Nephron (organoid): ENCODE data around the gene TGFA.

Experiments used
- H3K27ac Mint-ChIP-seq, 3 experiments: 2 replicates each; pipeline ENCODE4 v1.8.0; 2020; ENCODE audit warnings: mixed read lengths in 3 of 3, mild to moderate bottlenecking in 2 of 3, moderate library complexity in 1 of 3
- H3K27me3 Mint-ChIP-seq: 2 replicates; pipeline ENCODE4 v1.8.0; 2021; ENCODE audit warnings: low read depth, mild to moderate bottlenecking, moderate library complexity, mixed read lengths
- H3K36me3 Mint-ChIP-seq: 2 replicates; pipeline ENCODE4 v1.8.0; 2020; ENCODE audit warnings: low read depth, mixed read lengths
- H3K4me1 Mint-ChIP-seq: 2 replicates; pipeline ENCODE4 v1.8.0; 2020; ENCODE audit warnings: mixed read lengths
- H3K4me3 Mint-ChIP-seq, 3 experiments: 2 replicates each; pipeline ENCODE4 v1.8.0; 2020; ENCODE audit warnings: mild to moderate bottlenecking in 3 of 3, mixed read lengths in 3 of 3, moderate library complexity in 2 of 3
- H3K9me3 Mint-ChIP-seq: 2 replicates; pipeline ENCODE4 v1.8.0; 2020; ENCODE audit warnings: mixed read lengths
- CTCF ChIP-seq, 3 experiments: fragments of 200-600 bp; sonication (generic); IDR thresholded peaks; one replicate each; pipeline ENCODE4 v1.5.0; 2021; ENCODE audit warnings: antibody characterized with exemption in 3 of 3; ENCODE audit not compliant: unreplicated experiment in 3 of 3

The TGFA gene

DNA sequence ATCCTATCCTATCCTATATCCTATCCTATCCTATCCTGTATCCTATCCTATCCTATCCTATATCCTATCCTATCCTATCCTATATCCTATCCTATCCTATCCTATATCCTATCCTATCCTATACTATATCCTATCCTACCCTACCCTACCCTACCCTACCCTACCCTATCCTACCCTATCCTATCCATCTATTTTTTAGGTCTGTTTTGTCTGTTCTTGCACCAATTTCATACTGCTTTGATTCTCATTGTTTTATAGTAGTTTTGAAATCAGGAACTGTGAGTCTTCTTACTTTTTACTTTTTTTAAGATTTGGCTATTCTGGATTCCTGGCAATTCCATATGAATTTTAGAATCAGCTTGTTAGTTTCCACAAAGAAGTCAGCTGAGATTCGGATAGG is 118.5 kb downstream of the TGFA start:
- no peak overlapping the region for H3K27ac Mint-ChIP-seq
- no peak overlapping the region for H3K4me3 Mint-ChIP-seq
- H3K4me1 Mint-ChIP-seq = no peaks in the 10 kb centered on the region
- H3K36me3 Mint-ChIP-seq = no peaks in the 10 kb centered on the region
- TF ChIP-seq CTCF (IDR thresholded peaks at IDR 0.05; ENCODE audit: unreplicated experiment in 3 of 3) = no peak
- H3K9me3 Mint-ChIP-seq = no peaks in the 10 kb centered on the region
- no peaks in the 10 kb centered on the region for H3K27me3 Mint-ChIP-seq

GRCh38 chr2:70433315-70433714 is 120.3 kb downstream of the TGFA start:
- no peaks in the 10 kb centered on the region for H3K27me3 Mint-ChIP-seq
- no peaks in the 10 kb centered on the region for H3K4me1 Mint-ChIP-seq
- no peak for TF ChIP-seq CTCF (IDR thresholded peaks at IDR 0.05; ENCODE audit: unreplicated experiment in 3 of 3)
- H3K27ac Mint-ChIP-seq = no peak overlapping the region
- H3K4me3 Mint-ChIP-seq = no peak overlapping the region
- H3K36me3 Mint-ChIP-seq = no peaks in the 10 kb centered on the region
- peaks cover 3% of the 10 kb centered on the region for H3K9me3 Mint-ChIP-seq

DNA sequence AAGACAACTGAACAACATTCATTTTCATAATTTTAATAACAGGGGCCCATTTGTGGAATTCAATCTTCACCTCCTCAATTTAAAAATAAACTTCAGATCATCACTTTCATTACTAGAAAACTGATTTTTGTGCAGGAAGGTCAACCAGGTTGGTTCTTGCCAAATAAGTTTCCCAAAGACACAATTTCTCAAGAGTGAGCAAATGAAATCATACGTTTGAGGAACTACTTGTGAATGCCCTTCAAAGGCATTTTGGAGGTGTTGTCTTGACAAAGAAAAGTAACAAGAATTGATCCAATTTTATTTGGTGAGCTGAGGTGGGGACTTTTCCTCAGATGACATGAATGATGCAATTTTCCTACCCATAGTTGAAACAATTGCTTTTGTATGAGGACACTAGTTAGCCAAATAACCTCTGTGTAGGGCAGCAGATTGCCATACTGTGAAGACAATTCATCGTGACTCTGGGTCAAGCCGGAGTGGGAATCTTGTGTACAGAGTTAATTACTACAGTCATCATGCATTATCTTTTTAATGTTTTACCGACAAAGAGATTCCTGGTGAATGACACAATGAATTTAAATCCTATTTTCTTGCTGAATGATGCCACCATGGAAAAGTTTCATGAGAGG is 121.8 kb downstream of the TGFA start:
- Mint-ChIP-seq H3K4me3 (no peak overlapping the region), H3K4me1 (no peaks in the 10 kb centered on the region), H3K27me3 (no peaks in the 10 kb centered on the region), H3K27ac (no peak overlapping the region), H3K9me3 (peaks cover 3% of the 10 kb centered on the region), H3K36me3 (no peaks in the 10 kb centered on the region)
- no peak for TF ChIP-seq CTCF (IDR thresholded peaks at IDR 0.05; ENCODE audit: unreplicated experiment in 3 of 3)

DNA sequence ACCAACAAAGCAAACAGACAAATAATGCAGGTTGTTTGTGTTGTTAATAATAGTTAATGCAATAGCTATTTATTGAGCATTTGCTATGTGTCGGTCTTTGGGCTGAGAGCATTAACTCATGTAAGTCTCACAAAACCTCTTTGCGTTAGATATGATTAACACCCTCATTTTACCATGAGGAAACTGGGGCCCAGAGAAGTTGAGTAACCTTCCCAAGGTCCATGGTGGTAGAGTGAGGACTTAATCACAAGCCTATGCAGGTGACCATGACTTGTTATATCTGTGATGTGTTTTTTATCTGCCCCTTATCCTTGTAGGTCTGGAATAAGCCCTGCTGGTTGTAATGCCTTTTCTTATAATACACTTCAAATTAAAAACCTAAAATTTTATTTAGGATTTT is 127.3 kb downstream of the TGFA start:
- H3K36me3 Mint-ChIP-seq = no peaks in the 10 kb centered on the region
- H3K4me1 Mint-ChIP-seq = no peaks in the 10 kb centered on the region
- no peak overlapping the region for H3K27ac Mint-ChIP-seq
- TF ChIP-seq CTCF (IDR thresholded peaks at IDR 0.05; ENCODE audit: unreplicated experiment in 3 of 3) = no peak
- peaks cover 3% of the 10 kb centered on the region for H3K9me3 Mint-ChIP-seq
- H3K4me3 Mint-ChIP-seq = no peak overlapping the region
- peaks cover 5% of the 10 kb centered on the region for H3K27me3 Mint-ChIP-seq

GRCh38 chr2:70425682-70426301 is 127.8 kb downstream of the TGFA start:
- H3K9me3 Mint-ChIP-seq = peaks cover 3% of the 10 kb centered on the region
- peaks cover 5% of the 10 kb centered on the region for H3K27me3 Mint-ChIP-seq
- H3K4me3 Mint-ChIP-seq = no peak overlapping the region
- H3K27ac Mint-ChIP-seq = no peak overlapping the region
- TF ChIP-seq CTCF (IDR thresholded peaks at IDR 0.05; ENCODE audit: unreplicated experiment in 3 of 3) = no peak
- no peaks in the 10 kb centered on the region for H3K4me1 Mint-ChIP-seq
- no peaks in the 10 kb centered on the region for H3K36me3 Mint-ChIP-seq

GRCh38 chr2:70420740-70421139 is 132.9 kb downstream of the TGFA start:
- Mint-ChIP-seq H3K4me1 (no peaks in the 10 kb centered on the region), H3K27me3 (peaks cover 18% of the 10 kb centered on the region), H3K27ac (no peak overlapping the region), H3K36me3 (no peaks in the 10 kb centered on the region), H3K9me3 (no peaks in the 10 kb centered on the region), H3K4me3 (no peak overlapping the region)
- no peak for TF ChIP-seq CTCF (IDR thresholded peaks at IDR 0.05; ENCODE audit: unreplicated experiment in 3 of 3)
